Cerebellar cortex (tissue), 1 donor: ENCODE measurements around the gene PDE11A.
"Not testable (repeated sequence)": the region's sequence is repeated elsewhere in the genome, so short reads cannot be mapped to it uniquely, and the experiment has no call there.

Experiments
- DNase-seq: peaks from one replicate; pipeline ENCODE4 v3.0.0-alpha.2; 2015; ENCODE audit warnings: low spot score

The PDE11A gene

DNA sequence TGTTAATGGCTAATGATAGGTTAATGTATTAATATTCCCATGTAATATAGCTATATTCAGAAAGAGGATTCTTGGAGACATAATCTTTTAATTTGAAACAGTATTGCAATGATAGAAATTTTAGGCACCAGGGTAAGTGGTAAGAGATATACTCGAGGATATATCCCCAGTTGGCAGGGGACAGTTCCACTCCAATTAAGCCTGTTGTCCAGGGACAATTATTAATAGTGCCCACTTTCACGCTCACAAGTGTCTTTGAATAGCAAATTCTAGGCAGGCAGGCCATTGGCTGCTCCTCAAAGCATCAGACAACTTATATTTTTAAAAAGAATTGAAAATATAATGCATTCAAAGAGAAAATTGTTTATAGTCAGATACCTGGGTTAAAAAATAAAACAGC is 190.7 kb downstream of the PDE11A start:
- DNase-seq: no peak

DNA sequence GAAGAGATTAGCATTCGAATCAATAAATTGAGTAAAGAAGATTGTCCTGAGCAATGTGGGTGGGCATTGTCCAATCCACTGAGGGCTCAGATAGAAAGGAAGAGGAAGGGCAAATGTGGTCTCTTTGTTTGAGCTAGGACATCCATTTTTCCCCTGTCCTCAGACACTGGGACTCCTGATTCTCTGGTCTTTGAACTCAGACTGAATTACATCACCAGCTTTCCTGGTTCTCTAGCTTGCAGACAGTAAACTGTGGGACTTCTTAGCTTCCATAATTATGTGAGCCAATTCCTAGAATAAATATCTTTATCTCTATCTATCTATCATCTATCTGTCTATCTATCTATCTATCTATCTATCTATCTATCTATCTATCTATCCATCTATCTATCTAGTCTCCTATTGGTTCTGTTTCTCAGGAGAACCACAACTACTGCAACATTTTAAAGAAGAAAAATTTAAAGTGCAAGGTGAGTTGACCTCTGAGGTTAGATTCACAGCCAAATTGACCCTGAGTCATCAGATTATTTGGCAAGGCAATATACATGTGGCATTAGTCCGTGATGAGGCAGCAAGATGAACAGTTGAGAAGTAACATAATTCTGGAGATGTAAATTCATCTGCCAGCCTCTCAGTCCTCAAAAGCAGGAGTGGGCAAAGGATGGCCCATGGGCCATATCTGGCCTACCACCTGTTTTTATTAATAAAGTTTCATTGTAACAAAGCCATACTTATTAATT is 191.4 kb downstream of the PDE11A start:
- no peak for DNase-seq

DNA sequence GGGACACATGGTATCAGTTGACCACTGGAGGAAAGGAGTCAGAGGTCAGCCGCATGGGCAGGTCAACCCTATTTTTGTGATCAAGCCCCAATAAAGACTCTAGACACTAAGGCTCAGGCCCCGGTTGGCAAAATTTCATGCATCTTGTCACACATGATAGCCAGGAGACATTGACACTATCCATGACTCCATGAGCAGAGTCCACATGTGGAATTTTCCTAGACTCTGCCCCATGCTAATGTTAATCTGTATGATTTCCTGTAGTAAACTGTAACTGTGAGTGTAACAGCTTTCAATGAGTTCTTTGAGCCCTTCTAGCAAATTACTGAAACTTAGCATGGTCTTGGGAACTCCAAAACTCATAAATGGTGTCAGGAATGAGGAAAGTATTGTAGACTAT is 192.3 kb downstream of the PDE11A start:
- DNase-seq: no peak

DNA sequence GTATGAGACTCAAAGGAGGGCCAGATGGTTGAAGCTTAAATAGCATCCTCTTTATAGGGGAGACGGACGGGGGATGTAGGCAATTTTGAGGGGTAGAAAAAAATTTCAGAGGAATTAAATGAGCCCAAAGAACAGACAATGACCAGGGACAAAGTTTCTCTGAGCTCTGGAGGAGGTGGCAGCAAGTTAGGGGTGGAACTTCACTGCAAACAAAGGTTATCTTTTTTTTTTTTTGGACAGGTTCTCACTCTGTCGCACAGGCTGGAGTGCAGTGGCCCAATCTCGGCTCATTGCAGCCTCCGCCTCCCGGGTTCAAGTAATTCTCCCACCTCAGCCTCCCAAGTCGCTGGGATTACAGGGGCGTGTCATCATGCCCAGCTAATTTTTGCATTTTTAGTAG is 195.6 kb downstream of the PDE11A start:
- DNase-seq: no peak

DNA sequence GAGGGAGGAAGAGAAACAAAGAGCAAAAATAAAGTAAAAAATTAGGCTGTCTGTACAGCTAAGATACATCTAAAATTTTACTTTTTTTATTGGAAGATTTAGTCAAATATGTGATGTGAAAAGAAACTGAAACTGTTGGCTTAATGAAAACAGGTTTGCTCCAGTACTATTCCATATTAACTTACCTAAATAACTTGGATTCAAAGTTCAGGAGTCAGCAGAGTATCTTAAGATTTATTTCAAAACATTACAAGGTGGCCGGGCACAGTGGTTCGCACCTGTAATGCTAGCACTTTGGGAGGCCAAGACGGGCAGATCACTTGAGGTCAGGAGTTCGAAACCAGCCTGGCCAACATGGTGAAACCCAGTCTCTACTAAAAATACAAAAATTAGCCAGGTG is 197.9 kb downstream of the PDE11A start:
- DNase-seq: no peak

DNA sequence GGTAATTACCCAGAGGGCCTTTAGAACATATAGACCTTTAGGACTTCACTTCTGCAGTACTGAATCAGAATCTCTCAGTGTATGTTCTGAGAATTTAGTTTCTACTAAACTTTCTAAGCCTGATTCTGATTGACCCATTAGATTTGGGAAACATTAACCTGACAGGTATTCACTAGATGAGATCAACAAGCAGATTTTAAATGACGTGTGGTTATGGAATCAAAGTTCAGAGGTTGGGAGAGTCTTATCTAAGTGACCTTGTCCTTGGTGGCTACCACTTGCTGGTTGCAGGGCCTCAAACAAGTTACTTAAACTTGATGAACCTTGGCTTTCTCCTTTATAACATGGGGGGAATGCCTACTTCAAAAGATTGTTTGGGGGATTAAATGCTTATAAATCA is 198.7 kb downstream of the PDE11A start:
- no peak for DNase-seq

DNA sequence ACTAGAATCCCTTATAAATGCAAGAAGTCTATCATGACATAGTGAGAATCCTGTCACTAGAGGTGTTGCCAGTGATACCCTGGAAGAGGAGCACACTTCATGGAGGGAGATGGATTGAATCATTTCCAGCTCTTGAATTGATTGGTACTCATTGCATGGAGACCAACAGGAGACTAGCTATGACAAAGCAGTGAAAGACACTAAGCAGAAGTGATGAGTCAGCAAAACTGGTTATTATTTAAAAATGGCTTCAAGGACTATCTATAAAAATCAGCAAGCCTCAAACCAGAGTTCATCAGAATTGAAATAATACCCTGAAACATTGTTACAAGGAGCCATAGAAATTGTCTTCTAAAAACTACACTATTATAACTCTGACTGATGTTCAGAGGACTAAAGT is 200.3 kb downstream of the PDE11A start:
- no peak for DNase-seq

DNA sequence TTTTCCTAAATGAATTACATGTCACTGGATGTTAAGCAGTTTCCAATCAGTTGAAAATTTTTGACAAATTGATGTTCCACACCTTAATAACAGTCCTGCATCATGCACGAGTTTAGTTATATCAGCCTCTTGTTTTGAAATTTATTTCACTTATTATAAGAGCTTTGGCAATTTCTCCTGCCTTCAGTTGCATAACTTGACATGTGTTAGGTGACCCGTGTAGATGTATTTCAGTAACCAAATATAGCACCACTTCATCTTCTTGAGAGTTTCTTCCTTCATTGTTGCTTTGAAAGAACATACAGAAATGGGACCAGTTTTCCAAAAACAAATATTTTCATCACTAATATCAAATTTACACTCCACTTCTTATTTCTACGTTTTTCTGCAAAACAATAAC is 202.7 kb downstream of the PDE11A start:
- no peak for DNase-seq

DNA sequence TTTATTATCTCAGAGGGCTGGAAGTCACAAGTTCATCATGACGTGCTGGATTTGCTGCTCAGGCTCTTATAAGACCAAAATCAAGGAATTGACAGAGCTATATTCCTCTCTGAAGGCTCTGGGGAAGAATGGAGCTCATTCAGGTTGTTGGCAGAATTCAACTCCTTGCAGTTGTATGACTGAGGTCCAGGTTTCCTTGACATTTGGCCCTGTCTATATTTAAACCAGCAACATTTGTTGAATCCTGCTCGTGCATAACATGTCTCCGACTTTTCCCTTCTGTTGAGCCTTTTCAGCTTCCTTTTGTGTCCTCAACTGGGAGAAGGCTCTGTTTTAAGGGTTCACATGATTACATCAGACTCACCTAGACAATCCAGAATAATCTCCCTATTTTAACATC is 203.4 kb downstream of the PDE11A start:
- DNase-seq: no peak

DNA sequence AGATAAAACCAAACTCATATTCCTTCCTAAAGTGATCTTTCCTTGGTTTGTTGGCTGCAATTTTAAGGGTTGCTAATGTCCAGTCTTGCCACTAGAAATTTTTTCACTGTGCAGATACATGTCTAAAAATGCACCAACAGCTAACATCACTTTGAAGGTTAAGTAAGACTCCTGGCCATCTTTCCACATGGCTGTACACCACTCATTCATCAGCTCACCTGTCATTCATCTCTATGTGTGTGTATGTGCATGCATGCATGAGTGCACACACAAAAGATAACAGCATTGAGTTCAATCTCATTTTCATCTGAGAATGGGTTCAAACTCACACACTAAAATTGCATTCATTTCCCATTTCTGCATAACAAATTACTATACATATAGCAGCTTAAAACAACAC is 203.8 kb downstream of the PDE11A start:
- no peak for DNase-seq

DNA sequence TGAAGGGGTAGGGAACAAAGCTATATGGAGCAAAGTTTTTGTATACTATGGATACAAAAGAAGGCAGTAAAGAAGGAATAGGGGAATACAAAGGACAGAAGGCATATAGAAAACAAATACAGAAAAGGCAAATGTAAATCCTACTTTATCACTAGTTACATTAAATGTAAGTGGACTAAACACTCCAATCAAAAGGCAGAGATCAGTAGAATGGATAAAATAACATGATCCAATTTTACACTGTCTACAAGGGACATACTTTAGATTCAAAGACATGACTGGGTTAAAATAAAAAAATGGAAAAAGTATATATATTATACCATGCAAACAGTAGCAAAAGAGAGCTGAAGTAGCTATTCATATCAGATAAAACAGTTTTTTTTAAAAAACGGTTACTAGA is 215.0 kb downstream of the PDE11A start:
- DNase-seq: no peak

DNA sequence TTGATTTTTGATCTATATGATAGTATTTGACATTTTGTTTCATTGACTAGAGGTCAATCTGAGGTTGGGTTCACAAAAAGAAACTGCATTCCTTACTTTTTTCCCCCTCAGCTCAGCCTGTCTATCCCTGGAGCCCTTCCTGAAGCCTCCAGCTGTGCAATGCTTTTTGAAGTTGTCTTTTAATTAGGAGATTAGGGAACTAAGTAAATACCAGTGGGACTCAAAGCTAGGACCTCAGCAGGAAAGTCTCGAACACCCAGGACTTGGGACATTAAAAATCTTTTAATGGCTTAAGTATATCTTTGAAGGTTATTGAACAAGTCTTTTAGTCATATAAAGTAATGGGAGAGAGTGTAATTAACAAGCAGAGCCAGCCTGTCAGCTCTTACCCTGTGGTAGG is 220.2 kb downstream of the PDE11A start:
- DNase-seq: no peak

DNA sequence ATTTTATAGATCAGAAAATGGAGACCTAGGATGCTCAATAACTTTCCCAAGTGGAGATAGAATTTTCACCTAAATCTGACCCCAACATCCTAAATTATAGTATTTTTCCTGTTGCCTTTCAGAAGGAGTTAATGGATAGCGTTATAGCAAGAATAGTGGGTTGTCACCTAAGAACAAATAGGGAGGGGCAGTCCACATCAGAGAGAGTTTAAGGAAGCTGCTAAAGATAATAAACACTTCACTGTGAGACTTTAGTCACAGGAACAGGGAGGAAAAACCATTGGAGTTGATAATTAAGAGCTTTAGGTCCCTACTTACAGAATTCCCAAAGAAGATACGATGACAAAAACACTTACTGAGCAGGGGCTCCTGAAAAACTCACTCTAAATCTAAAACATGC is 229.4 kb downstream of the PDE11A start:
- DNase-seq: no peak

DNA sequence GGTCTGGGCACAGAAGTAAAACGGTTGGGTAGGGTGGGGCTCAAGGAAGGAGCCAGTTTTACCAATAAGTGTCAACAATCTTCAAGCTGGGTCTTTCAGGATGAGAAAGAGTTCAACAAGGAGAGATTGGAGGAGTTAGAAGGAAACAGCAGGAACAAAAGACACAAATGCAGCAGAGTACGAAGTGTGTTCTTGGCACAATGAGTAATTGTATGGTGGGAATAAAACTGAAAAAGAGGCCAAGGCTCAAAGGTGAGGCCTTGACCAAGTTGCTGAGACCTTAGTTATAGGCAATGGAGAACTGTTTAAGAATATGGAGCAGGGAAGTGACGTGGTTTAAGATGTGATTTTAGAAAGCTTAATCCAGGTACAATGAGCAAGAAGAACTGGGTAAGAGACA is 230.3 kb downstream of the PDE11A start:
- no peak for DNase-seq

DNA sequence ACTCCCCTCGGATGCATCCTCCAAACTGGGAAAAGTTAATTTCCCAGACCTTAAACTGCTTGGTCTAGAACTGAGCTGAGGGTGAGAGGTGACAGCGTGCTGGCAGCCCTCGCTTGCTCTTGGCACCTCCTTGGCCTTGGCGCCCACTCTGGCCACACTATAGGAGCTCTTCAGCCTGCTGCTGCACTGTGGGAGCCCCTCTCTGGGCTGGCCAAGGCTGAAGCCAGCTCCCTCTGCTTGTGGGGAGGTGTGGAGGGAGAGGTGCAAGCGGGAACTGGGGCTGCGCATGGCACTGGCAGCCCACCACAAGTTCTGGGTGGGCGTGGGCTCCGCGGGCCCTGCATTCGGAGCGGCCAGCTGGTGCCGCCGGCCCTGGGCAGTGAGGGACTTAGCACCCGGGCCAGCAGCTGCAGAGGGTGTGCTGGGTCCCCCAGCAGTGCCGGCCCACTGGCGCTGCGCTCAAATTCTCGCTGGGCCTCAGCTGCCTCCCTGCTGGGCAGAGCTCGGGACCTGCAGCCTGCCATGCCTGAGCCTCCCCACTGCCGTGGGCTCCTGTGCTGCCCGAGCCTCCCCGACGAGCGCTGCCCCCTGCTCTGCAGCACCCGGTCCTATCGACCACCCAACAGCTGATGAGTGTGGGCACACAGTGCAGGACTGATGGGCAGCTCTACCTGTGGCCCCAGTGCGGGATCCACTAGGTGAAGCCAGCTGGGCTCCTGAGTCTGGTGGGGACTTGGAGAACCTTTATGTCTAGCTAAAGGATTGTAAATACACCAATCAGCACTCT is 237.0 kb downstream of the PDE11A start:
- DNase-seq: not testable (repeated sequence)

DNA sequence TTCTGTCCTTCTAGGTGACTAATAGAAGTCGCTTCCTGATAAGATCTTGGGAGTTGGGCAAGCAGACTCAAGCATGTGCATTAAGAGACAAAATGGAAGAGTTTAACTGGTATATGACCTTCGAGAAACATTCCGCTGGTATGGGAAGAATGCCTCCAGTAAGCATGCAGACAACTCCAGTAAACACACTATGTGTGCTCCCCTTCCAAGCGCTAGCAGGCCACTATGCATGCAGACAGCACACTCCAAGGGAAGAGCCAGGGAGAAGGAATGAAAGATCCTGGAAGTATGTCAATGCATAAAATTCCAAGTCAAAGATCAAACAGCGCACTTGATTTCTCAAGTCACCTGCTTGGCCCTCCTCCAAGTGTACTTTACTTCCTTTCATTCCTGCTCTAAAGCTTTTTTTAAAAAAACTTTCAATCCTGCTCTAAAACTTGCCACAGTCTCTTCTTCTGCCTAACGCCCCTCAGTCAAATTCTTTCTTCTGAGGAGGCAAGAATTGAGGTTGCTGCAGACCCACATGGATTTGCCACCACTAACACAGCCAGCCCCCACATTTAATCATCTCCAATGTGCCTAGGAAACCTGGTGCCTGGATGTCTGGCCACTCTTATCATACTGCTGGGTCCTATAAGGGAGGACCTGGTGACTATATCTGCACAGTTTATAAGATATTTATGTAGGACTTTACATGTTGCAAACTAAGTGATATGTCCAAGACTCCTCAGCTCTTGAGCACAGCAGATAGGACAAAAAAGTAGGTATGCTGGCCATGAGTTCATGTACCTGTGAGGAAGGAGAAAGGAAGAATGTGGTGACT is 239.8 kb downstream of the PDE11A start:
- DNase-seq: no peak

DNA sequence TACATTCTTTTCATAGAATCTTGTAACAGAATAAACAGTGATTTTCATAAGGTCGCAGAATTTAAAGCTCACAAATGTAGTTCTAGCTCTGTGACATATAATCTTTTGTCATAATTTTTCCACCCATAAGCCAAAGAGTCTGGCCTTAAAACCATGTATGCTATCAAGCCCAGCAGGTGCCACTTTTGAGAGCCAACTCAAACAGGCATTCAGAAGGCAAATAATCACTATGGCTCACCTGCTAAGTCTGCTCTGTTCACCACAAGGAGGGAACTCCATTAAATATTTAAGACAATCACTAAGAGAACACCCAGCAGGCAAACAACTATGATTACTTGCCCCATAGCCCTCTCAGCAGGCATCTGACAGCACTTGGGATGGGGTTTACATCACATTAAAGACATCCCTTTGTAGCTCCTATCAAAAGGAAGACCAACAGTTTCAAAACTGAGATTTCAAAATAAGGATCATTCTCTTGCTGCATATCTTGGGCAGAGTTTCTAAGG is 241.6 kb downstream of the PDE11A start:
- DNase-seq: no peak

DNA sequence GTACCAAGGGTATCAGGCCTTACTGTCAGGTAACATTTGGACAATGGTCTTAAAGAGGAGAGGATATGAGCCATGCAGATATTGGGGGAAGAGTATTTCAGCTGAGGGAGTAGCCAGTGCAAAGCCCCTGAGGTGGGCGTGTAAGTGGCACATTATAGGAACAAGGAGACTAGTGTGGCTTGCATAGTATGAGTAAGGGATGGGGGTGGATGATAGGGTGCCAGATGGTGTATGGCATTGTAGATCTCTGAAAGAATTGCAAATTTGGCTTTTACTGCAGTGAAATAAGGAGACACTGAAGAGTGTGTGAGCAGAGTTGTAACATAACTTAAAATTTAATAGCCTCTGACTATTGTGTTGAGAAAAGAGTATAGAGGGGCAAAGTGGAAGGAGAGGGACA is 244.0 kb downstream of the PDE11A start:
- no peak for DNase-seq

DNA sequence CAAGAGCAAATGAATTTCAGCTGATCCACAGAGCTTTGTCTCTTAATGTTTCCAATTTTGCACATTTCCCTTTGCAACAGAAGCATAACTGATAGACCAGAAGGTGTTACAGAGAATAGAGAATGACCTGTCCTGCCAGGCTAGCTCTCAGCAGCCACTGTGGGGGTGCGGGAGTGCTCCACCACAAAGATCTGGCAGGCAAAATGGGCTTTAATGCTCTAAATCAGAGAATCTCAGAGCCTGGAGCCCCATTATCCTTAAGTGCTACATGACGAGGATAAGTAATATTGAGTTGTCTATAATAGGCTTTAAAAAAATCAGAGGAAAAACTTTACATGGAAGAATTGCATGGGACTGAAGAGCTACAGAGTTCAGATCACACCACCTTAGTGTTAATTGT is 245.7 kb downstream of the PDE11A start:
- no peak for DNase-seq

DNA sequence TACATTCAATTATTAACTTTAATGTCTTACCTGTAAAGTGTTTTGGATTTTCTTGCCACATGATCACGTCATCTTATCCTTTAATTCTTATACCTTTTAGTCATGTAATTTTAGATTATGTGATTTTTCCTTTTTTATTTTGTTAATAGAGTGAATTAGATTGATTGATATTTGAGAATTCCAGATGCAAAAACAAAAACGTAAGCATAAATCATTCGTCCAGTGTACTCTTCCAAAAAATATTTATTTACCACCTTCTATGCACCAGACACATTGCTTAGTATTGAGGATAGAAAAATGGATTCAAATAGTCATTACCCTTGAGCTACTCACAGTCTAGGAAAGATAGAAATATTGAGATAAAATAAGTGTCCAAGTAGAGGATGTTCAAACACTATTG is 249.6 kb downstream of the PDE11A start:
- no peak for DNase-seq

DNA sequence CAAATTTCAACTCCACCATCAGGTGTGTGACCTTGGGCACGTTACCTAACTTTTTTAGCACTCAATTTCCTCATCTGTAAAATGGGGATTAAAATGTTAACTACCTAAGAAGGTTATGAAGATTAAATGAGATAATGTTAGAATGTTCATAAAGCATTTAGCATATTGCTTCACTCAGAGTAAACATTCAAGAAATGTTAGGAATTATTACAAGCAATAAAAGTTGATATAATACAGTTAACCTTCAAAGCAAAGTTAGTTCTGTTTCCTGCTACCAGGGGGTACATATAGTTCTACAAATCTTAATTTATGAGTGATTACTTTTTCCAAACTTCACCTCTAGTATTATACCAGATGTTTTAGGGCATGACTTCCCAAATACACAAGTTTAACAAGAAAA is 254.2 kb downstream of the PDE11A start:
- no peak for DNase-seq

DNA sequence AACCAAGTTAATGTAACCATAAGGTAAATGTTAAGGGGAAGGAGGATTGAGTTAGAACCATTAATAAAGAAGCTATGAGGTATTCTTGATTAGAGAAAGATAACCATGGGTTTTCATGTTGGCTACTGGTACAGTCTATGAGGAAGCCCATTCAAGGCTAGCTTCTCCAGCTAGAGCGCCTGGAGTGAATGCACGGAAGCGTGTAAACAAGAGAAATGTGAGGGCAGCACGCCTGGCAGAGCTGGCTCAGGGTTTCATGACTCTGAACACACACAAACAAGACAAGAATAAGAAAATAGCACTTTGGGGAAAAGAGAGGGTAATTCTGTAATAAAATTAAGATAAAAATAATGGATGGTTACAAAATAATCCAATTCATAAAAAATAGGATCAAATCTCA is 255.3 kb downstream of the PDE11A start:
- DNase-seq: no peak

DNA sequence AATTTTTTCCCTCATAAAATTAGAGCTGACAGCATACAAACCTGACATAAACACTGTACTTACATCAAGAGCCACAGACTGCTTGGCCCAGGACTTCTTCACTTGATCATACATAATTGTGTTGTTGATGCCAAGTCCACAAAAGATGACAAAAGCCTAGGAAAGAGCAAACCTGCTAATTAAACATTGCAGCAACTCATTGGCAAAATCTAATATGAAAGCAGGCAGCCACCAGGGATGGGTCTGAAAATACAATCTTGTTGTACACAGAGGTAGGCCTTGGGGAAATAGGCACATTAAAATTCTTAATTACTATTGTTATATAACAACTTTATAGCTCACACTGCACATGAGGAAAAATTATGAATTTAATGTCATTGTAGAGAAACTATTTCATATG is 255.8 kb downstream of the PDE11A start:
- no peak for DNase-seq
